NCI-H1092 (cell line): ENCODE measurements around the gene STXBP6.

ENCODE experiments used
- DNase-seq: peaks from one replicate; lab custom pipeline; 2025; lab: John Stamatoyannopoulos, UW

The STXBP6 gene

DNA sequence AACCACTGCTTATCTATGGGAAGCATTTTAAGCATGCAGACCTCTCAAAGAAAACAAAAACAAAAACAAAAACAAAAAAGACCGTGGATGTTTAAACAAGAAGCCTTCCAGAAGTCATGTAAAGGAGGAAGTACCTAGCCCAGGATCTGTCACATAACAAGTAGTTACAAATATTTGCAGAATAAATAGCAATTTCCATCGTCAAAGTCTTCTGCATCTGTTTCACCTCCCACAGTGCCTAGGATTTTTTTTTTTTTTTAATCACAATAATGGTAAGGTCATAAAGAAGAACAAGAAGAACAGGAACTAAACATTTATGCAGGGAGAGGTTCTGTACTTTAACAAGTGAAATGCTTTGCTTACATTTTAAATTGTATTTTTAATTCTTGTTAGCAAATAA lies 2.4 kb upstream of the STXBP6 start:
- DNase-seq = no peak

GRCh38 chr14:25050269-25051150 lies 563 bp upstream of the STXBP6 start:
- DNase-seq = no peak

DNA sequence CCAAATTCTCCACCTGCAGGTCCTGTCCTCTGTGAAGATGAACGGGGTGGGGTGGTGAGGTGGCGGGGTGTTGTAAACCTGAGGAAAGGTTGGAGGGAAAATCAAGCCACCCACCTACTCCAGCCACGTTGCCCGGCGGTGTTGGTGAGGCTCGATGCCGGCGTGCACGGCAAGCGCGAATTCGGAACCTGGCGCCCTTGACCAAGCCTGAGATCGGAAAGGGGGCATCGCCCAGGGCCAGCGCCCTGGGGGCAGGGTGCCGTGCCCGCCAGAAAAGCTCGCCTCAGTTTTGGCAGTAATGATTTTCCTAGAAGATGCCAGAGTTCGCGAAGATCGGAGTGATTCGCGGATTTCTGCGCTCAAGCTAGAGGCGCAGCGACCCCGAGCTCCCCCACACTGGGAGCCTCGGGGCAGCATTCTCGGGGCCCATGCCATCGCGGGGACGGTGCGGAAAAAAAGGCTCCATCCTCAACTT lies 817 bp downstream of the STXBP6 start:
- no peak for DNase-seq

DNA sequence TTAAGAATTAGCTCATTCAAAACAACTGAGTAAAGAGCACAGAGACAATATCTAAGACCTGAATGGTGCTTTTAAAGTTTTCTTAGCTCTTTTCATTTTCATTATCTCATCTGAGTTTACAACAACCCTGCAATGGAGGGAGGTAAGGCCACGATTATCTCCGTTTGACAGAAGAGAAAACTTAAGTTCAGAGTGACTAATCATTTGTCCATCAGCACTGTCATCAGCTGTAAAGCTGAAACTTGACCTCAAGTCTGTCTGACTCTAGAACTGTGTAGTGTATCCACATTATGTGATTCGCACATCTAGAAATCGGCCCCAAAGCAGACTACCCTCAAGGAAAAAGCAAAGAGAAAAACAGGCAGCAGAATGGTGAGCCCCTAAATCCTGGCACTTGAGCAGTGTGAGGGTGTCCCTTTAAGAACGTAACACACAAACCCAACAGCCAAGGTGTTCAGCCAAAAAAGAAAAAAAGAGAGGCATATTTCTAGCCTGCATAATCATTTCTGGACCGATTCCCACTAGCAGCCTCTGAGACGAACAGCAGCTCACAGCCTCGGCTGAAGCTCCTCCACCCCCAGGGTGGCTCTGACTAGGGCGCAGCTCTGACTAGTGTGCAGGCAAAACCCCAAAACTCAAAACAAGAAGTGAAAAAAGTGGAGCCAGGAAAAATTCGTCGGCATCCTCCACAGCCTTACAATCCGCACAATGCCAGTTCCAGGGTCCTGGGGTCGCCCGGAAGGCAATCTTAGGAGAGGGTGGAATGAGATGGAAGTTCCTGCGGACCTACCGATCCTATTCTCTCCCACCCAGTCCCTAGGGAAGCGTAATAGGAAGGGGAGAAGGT lies 1.6 kb downstream of the STXBP6 start:
- DNase-seq = no peak

- no peak for DNase-seq
Observed at GRCh38 chr14:25046301-25046943, 3.5 kb downstream of the STXBP6 start.

DNA sequence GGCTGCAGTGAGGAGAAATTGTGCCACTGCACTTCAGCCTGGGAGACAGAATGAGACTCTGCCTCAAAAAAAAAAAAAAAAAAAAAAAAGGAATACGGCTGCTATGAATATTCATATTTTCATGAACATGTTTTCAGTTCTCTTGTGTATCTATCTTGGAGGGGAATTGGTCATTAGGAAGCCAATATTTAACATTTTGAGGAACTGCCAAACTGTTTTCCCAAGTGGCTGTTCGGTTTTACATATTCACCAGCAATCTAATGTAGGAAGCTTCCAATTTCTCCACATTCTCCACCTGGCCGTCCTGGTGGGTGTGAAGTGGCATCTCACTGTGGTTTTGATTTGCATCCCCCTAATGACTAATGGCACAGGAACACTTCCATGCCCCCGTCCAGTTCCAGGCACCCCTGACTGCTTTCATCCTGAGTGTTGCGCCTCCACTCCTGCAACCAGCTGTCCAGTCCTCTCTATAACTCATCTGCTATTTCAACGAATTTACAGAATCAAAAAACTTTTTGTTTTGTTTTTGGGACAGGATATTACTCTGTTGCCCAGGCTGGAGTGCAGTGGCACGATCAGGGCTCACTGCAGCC lies 5.7 kb downstream of the STXBP6 start:
- no peak for DNase-seq

GRCh38 chr14:25042362-25043299 lies 7.3 kb downstream of the STXBP6 start:
- peak; percentile 9 for DNase-seq

- peak; percentile 13 for DNase-seq
Observed at GRCh38 chr14:25041898-25042297, 8.0 kb downstream of the STXBP6 start.

GRCh38 chr14:25041484-25041883 lies 8.5 kb downstream of the STXBP6 start:
- DNase-seq = no peak

- no peak for DNase-seq
Observed at GRCh38 chr14:25039933-25040332, 10.0 kb downstream of the STXBP6 start.

DNA sequence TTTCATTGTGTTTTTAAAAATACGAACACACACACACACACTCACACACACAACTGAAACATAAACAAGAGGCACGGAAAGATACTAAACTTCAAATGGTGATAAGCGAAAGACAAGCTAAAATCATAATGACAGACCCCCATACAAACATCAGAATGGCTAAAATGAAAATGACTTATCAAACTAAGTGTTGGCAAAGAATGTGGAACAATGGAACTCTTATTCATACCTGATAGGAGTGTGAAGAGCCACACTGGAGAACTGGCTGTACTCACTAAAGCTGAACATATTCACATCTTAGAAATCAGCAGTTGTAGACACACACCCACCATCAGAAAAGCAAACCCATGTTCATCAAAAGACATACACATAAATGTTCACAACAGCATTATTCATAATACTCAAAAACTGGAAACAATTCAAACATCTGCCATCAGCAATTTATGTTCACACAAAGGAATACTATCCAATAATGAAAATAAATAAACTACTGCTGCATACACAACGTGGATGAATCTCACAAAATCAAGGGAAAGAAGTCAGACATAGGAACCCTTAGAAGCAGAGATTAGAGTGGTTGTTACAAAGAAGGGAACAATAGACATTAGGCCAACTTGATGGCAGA lies 11.8 kb downstream of the STXBP6 start:
- DNase-seq = no peak

- no peak for DNase-seq
Observed at GRCh38 chr14:25037032-25037431, 12.9 kb downstream of the STXBP6 start.

- no peak for DNase-seq
Observed at GRCh38 chr14:25034803-25035681, 14.9 kb downstream of the STXBP6 start.

DNA sequence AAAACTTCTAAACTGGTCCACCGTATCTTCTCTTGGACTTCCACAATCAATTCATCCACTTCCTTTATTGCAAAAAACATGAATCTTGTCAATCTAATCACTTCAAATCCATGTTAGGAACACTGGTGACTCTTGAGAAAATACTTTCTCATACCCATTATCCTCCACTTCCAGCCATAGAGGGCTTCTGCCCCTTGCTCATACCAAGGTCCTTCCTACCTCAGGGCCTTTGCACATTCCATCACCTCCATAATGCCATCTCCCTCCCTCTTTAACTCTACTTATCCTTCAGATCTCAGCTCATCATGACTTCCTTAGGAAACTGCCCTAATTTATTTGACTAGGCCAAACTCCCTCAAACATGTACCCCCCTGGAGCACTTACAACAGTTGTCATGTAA lies 16.6 kb downstream of the STXBP6 start:
- DNase-seq = no peak

GRCh38 chr14:25032092-25032784 lies 17.7 kb downstream of the STXBP6 start:
- DNase-seq = no peak

GRCh38 chr14:25026476-25027137 lies 23.3 kb downstream of the STXBP6 start:
- no peak for DNase-seq

DNA sequence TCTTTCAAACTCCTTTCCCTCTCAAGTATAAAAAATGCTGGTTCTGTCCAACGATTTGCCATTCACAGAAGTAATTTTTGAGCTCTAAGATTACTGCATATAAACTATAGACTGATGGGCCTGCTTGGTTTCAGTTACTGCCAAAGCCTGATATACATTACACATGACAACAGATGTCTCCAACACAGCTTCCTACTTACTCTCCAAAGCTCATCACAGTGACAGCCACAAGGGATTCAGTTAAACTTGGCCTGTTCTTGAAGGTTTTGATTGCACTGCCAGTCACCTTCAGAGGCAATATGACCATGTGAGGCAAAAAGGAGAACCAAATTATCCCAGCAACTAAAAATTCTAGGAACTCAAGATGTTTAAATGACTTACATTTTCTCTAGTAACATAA lies 30.1 kb downstream of the STXBP6 start:
- no peak for DNase-seq

DNA sequence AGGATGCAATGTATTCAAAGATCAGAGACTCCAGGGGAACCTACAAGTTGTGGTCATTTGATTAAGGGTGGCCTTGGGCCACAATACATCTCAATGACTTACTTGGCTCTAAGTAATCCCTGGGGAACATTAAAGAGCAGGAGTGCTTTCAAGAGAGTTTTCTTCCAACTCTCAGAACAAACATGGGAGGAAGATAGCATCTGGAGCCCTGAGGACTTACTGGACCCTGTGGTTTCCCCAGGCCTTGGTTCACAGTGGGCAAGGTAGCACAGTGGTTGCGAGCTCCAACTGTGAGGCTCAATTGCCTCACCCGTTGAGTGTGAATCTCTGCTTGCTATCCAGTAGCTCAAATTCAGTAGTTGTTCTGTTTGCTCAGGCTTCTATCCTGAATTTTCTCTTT lies 32.4 kb downstream of the STXBP6 start:
- no peak for DNase-seq
